ENCODE data around the gene THADA.
"Not testable (repeated sequence)": the region's sequence is repeated elsewhere in the genome, so short reads cannot be mapped to it uniquely, and the experiment has no call there.

Gene THADA

GRCh38 chr2:43293744-43294695 is 301.8 kb downstream of the THADA start:
- no peak for DNase-seq
- intact Hi-C loops (cut with DNase I): no loop called here

DNA sequence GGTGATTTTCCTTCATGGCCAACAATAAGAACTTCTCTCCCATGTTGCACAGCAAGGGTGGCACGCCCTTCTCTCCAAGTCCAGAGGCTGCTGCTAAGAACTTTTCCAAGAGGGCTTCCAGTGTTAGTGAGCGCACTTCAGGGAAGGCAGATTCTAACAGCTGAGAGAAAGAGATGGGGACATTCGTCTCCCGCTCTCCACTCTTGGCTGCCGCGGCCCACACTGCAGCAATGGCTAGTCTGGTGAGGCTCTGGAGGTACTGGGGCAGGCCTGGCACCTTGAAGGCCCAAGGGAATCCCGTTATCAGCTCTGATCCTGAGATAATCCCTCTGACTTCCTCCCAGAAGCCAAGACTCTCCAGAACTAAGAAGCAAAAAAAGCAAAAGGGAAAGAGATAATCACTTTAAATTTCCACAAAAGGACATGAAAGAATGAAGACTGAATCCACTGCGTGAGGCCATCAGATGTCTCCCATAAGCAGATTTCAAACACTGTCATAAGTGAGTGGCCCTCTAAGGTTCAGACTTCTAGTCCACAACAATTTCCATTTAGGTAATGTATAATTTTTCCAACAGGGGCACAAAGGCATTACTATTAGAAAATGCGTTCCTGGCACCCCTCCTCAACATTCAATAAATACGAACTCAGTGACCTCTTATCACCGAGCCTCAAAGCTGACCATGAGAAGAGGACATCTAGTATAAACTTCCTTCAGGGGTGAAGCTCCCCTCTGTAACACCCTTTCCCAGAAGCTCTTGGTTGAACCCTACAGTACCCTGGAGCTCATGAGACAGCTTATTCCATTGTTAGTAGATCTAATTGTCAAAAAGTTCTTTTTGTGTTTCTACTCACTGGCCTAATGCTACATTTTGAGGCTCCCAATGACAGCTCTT is 302.7 kb downstream of the THADA start:
- intact Hi-C loops (cut with DNase I): no loop called here
- no peak for DNase-seq

DNA sequence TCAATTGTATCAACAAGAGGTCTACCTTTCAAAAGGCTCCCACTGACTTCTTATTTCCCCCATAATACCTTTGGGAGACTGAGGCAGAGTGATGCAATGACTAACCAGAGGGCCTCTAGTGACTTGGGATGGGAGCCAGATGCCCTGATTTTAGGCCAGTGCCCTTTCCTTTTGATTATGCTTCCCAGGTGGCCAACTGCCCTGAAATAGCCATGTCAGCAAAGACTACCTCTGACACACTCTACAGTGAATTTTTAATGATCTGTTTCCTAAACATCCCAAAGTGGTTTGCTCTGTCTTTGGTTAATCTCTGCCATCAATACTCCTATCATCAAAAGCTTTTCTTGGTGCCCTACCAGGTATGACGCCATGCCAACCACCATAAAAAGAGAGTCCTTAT is 303.5 kb downstream of the THADA start:
- DNase-seq: no peak
- intact Hi-C loops (cut with DNase I): no loop called here

DNA sequence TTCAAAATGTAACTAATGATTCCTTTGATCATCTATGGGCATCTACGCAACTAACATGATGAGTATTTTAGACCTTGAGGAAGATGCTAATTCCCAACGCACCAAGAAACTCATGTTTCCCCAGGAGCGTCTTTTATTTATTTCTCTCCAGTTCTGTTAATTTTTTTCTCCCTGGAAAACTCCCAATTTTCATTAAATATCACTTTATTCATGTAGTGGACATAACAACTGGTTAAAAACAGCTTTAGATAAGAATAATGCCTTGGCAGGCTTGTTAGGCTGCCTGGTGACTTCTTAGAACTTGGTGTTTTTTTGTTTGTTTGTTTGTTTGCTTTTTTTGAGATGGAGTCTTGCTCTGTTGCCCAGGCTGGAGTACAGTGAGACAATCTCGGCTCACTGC is 306.5 kb downstream of the THADA start:
- no peak for DNase-seq
- intact Hi-C loops (cut with DNase I): no loop called here

DNA sequence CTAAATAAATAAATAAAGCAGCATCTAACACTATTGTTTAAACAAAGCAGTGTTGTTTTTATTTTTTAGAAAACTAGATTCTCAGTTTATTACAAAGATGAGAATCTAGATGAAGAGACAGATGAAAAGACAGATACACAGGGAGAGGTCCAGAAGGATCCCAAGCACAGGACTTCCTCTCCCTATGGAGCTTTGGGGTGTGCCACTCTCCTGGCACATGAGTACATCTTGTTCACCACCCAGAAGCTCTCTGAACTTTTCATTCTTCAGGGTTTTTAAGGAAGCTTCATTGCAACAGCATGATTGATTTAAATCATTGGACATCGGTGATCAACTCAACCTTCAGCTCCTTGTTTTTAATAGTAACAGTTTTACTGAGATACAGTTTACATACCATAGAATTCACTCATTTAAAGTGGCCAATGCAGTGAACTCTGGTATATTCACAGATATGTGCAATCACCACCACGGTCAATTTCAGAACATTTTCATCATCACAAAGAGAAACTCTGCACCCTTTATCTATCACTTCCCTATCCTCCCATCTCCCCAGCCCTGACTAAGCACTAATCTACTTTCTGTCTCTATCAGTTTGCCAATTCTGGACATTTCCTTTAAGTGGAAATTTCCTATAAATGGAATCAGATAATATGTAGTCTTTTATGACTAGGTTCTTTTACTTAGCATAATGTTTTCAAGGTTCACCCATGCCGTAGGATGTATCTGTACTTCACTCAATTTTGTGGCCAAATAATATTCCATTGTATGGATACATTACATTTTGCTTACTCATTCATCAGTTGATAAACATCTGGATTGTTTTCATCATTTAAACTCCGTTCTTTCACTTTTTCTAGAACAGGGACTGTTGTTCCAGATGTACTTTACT is 307.2 kb downstream of the THADA start:
- intact Hi-C loops (cut with DNase I): no loop called here

DNA sequence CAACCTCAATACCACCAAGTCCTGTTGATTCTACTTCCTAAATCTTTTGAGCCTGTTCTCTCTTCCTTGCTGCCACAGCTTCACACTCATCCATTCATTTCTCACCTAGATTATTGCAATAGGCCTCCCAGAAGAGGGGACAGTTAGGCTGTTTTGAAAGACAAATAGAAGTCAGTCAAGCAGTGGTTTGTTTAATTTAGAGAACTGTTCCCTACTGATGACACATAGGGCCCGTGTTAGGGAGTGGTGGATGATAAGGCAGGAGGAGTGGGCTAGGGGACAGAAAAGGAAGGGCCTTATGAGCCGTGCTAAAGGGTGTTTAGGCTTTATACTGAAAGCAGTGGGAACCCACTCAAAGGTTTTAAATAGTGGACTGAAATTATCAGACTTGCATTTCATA is 309.9 kb downstream of the THADA start:
- no peak for DNase-seq
- intact Hi-C loops (cut with DNase I): no loop called here

More for the DNA sequence above, 307.2 kb downstream of the THADA start:
- DNase-seq: no peak

DNA sequence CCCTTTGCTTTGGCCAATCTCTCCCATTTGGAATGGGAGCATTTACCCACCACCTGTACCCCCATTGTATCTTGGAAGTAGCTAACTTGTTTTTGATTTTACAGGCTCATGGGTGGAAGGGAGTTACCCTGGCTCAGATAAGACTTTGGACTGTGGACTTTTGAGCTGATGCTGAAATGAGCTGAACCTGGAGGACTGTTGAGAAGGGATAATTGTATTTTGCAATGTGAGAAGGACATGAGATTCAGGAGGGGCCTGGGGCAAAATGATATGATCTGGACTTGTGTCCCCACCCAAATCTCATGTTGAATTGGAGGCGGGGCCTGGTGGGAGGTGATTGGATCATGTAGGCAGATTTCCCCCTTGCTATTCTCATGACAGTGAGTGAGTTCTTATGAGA is 310.9 kb downstream of the THADA start:
- no peak for DNase-seq
- intact Hi-C loops (cut with DNase I): no loop called here

DNA sequence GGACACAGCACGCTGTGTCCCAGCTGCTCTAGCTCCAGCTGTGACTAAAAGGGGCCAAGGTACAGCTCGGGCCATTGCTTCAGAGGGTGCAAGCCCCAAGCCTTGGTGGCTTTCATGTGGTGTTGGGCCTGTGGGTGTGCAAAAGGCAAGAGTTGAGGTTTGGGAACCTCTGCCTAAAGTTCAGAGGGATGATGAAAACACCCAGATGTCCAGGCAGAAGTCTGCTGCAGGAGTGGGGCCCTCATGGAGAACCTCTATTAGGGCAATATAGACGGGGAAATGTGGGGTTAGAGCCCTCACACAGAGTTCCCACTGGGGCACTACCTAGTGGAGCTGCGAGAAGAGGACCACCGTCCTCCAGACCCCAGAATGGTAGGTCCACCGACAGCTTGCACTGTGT is 311.5 kb downstream of the THADA start:
- intact Hi-C loops (cut with DNase I); DNase-seq: not testable (repeated sequence)

- intact Hi-C loops (cut with DNase I): no loop called here
- no peak for DNase-seq
Observed at GRCh38 chr2:43280994-43281393, 314.8 kb downstream of the THADA start.

GRCh38 chr2:43279317-43279840 is 316.5 kb downstream of the THADA start:
- intact Hi-C loops (cut with DNase I): no loop called here
- DNase-seq: no peak

DNA sequence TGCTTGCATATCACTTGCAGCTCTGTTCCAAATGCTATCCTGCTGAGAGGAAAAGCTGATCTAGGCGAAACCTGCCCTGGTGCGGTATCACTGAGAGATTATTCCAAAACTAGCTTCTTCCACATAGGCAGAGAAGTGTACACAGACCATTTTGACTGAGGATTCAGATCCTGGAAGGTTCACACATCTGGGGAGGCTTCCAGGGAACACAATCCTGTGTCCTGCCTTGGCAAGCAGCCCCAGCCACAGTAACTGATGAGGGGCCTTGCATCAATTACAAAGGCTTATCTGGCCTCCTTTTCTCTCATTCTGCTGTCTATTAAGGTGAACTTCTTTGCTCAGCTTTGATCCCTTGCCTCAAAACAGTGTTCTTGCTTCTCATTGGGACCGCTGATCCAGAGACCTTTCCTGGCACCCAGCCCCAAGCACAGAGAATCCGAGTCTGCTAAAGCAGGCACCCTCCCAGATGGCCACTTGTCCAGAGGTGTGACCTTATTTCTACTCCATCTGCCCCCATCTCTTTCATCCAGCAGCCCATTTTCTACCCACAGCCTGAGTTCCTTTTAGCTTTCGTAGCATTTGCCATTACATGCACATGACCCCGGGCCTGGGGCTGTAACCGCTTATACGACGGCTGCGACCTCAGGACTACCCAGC is 317.1 kb downstream of the THADA start:
- intact Hi-C loops (cut with DNase I): no loop called here
- DNase-seq: no peak

- no peak for DNase-seq
- intact Hi-C loops (cut with DNase I): no loop called here
Observed at GRCh38 chr2:43276962-43277391, 318.9 kb downstream of the THADA start.

GRCh38 chr2:43276266-43276941 is 319.4 kb downstream of the THADA start:
- DNase-seq: no peak
- intact Hi-C loops (cut with DNase I): no loop called here

DNA sequence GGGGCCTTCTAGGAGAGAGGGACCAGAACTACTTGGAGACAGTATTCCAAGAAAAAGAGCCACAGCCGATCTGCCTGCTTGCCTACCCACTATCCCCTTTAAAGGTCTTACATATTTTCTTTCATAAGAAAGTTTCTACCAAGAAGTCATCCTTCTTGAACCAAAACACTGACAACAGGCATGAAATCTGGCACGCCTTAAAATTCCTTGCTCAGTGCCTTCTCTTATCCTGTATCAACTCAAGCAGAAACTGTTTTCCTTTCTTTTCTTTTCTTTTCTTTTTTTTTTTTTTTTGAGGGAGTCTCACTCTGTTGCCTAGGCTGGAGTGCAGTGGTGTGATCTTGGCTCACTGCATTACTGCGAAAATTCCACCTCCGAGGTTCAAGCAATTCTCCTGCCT is 321.1 kb downstream of the THADA start:
- intact Hi-C loops (cut with DNase I): no loop called here
- DNase-seq: no peak

- intact Hi-C loops (cut with DNase I): no loop called here
- DNase-seq: no peak
Observed at GRCh38 chr2:43274055-43274454, 321.8 kb downstream of the THADA start.

- no peak for DNase-seq
- intact Hi-C loops (cut with DNase I): no loop called here
Observed at GRCh38 chr2:43273529-43273928, 322.3 kb downstream of the THADA start.

DNA sequence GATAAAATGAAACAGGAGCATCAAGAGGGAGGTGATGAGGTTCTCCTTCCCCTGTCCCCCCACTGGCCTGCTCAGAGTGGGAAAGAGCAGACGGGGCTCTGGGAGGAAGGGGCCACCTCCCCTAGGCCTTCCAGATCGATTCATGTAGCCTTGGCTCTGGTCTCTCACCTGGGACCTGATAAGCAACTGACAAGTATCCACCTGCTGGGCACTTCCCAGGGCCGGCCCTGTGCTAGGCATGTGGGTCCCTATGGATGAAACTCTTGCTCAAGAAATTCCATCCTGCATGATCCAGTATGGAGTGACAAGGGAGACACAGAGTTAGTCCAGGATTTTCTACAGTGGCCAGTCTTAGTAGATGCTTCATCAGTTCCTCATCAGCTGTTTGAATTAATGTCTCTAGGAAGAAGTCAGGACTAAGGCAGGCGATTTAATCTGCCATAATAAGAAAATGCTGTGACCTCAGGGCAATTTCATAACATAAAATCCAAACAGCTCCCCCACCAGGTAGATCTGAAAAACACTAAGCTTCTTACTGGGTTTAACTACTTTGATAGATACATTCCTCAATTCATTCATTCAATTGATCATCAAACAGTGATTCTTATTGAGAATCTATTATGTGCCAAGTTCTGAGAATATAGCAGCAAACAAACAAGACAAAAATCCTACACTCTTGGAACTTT is 324.8 kb downstream of the THADA start:
- intact Hi-C loops (cut with DNase I): no loop called here
- no peak for DNase-seq

- intact Hi-C loops (cut with DNase I): no loop called here
- DNase-seq: no peak
Observed at GRCh38 chr2:43270461-43270860, 325.4 kb downstream of the THADA start.
